Tibial artery (tissue), 4 donors: Measurements from ENCODE around the gene PLA2G2C.
"Not testable (repeated sequence)": the region's sequence is repeated elsewhere in the genome, so short reads cannot be mapped to it uniquely, and the experiment has no call there.

ENCODE experiments used
- DNase-seq, 2 donors: peaks; one replicate each; pipeline ENCODE4 v3.0.0-alpha.2; 2019
- H3K27ac ChIP-seq, 2 donors: fragments of 200-600 bp; sonication (generic) in 1 of 2; 1 replicate in 1 of 2; 2 replicates in 1 of 2; pipeline ENCODE4 v1.5.1; 2018 to 2019; ENCODE audit warnings: mild to moderate bottlenecking in 1 of 2
- H3K27me3 ChIP-seq, 2 donors: fragments of 200-600 bp; sonication (generic) in 1 of 2; one replicate each; pipeline versions ENCODE4 v1.5.1 to v1.6.0; 2016 to 2019
- H3K36me3 ChIP-seq, 3 donors: fragments of 200-600 bp; sonication (generic) in 2 of 3; one replicate each; pipeline ENCODE4 v1.5.1; 2016 to 2019; ENCODE audit warnings: mild to moderate bottlenecking in 2 of 3
- H3K4me1 ChIP-seq, 4 donors: fragments of 200-600 bp; sonication (generic) in 2 of 4; 1 replicate in 3 of 4; 2 replicates in 1 of 4; pipeline ENCODE4 v1.5.1; 2016 to 2019
- H3K4me3 ChIP-seq, 2 donors: fragments of 200-600 bp; sonication (generic) in 1 of 2; 1 replicate in 1 of 2; 2 replicates in 1 of 2; pipeline ENCODE4 v1.5.1; 2018 to 2019; ENCODE audit warnings: mild to moderate bottlenecking in 2 of 2
- H3K9me3 ChIP-seq, 3 donors: fragments of 200-600 bp; sonication (generic) in 1 of 3; one replicate each; pipeline ENCODE4 v1.5.1; 2016 to 2019
- CTCF ChIP-seq, 2 experiments: fragments of 200-600 bp in 1 of 2; fragments of 450-650 bp in 1 of 2; IDR thresholded peaks; one replicate each; pipeline ENCODE4 v1.5.1; 2017 to 2019; ENCODE audit warnings: antibody characterized with exemption in 2 of 2, mild to moderate bottlenecking in 1 of 2, moderate library complexity in 1 of 2
- intact Hi-C: fragments of 100-400 bp; cut with DNase I; formaldehyde crosslinking; loops from one replicate; pipeline ENCODE4 v1.15.0; 2023; ENCODE audit warnings: low total_unique reads

The PLA2G2C gene

GRCh38 chr1:20136249-20136648, 50.1 kb downstream of the PLA2G2C start:
- Histone ChIP-seq H3K27me3 (peaks cover 0 to 11% of the 10 kb centered on the region in 2 donors), H3K9me3 (no peaks in the 10 kb centered on the region), H3K4me3 (no peak overlapping the region), H3K4me1 (no peaks in the 10 kb centered on the region), H3K36me3 (no peaks in the 10 kb centered on the region), H3K27ac (no peak overlapping the region)
- peak in 1 of 2 donors; percentile 3 for DNase-seq
- no peak for TF ChIP-seq CTCF (IDR thresholded peaks at IDR 0.05)
- intact Hi-C loops, result no loop called here

- H3K9me3 ChIP-seq, result no peaks in the 10 kb centered on the region
- H3K27ac ChIP-seq, result no peak overlapping the region
- H3K27me3 ChIP-seq, result peaks cover 0 to 9% of the 10 kb centered on the region in 2 donors
- intact Hi-C loops, result no loop called here
- H3K4me3 ChIP-seq, result no peak overlapping the region
- H3K4me1 ChIP-seq, result no peaks in the 10 kb centered on the region
- DNase-seq, result no peak
- no peaks in the 10 kb centered on the region for H3K36me3 ChIP-seq
- no peak for TF ChIP-seq CTCF (IDR thresholded peaks at IDR 0.05)
These were observed 51.3 kb downstream of the PLA2G2C start for GRCh38 chr1:20134995-20135394.

GRCh38 chr1:20130518-20130917, 55.8 kb downstream of the PLA2G2C start:
- H3K4me1 ChIP-seq, intact Hi-C loops, H3K27ac ChIP-seq, H3K27me3 ChIP-seq, DNase-seq, H3K9me3 ChIP-seq, H3K4me3 ChIP-seq, H3K36me3 ChIP-seq: not testable (repeated sequence)

- Histone ChIP-seq H3K9me3 (no peaks in the 10 kb centered on the region), H3K4me3 (no peak overlapping the region), H3K36me3 (no peaks in the 10 kb centered on the region), H3K4me1 (peaks cover 0 to 2% (median 0%) of the 10 kb centered on the region in 4 donors), H3K27ac (no peak overlapping the region), H3K27me3 (peaks cover 0 to 9% of the 10 kb centered on the region in 2 donors)
- no peak for DNase-seq
- TF ChIP-seq CTCF (IDR thresholded peaks at IDR 0.05), result no peak
- intact Hi-C loops, result no loop called here
These were observed 59.4 kb downstream of the PLA2G2C start for GRCh38 chr1:20126806-20127440.

GRCh38 chr1:20126041-20126805, 60.1 kb downstream of the PLA2G2C start:
- no peak for TF ChIP-seq CTCF (IDR thresholded peaks at IDR 0.05)
- peaks cover 0 to 2% (median 0%) of the 10 kb centered on the region in 4 donors for H3K4me1 ChIP-seq
- no peak overlapping the region for H3K27ac ChIP-seq
- no peaks in the 10 kb centered on the region for H3K36me3 ChIP-seq
- intact Hi-C loops, result no loop called here
- H3K27me3 ChIP-seq, result peaks cover 0 to 16% of the 10 kb centered on the region in 2 donors
- DNase-seq, result no peak
- H3K4me3 ChIP-seq, result no peak overlapping the region
- H3K9me3 ChIP-seq, result no peaks in the 10 kb centered on the region

GRCh38 chr1:20125100-20125499, 61.2 kb downstream of the PLA2G2C start:
- Histone ChIP-seq H3K36me3 (no peaks in the 10 kb centered on the region), H3K4me1 (peaks cover 0 to 2% (median 0%) of the 10 kb centered on the region in 4 donors), H3K9me3 (no peaks in the 10 kb centered on the region), H3K27ac (no peak overlapping the region), H3K4me3 (no peak overlapping the region), H3K27me3 (peaks cover 0 to 18% of the 10 kb centered on the region in 2 donors)
- intact Hi-C loops, result no loop called here
- no peak for DNase-seq
- no peak for TF ChIP-seq CTCF (IDR thresholded peaks at IDR 0.05)
